ENCODE data around the gene IL1RAPL2. TPM values are rescaled to one million over a fixed set of nuclear protein-coding genes. Genes with fewer than 3 reads are reported as not detected.
"Not testable (repeated sequence)": the region's sequence is repeated elsewhere in the genome, so short reads cannot be mapped to it uniquely, and the experiment has no call there.

The IL1RAPL2 gene
- polyA plus RNA-seq, 1 of the 3 experiments (the other 2 are of a cell fraction): 0.13 TPM

GRCh38 chrX:105229146-105229545, 663.1 kb downstream of the IL1RAPL2 start:
- Histone ChIP-seq H3K4me3 (ENCODE audit: low read depth in 2 of 2, low read length in 1 of 2) (no peak overlapping the region), H3K36me3 (replicated peaks in 1 of 2; ENCODE audit: control insufficient read depth in 1 of 2, insufficient read depth in 2 of 2, low read length in 1 of 2) (no peaks in the 10 kb centered on the region), H3K9me2 (no peaks in the 10 kb centered on the region), H3K9ac (no peak overlapping the region), H3K4me1 (ENCODE audit: control insufficient read depth in 1 of 2, insufficient read depth in 2 of 2, low read depth in 1 of 2, low read length in 1 of 2) (no peaks in the 10 kb centered on the region), H3K9me3 (no peaks in the 10 kb centered on the region), H3K27ac (ENCODE audit: low read depth in 2 of 2, low read length in 1 of 2) (no peak overlapping the region), H4K20me1 (ENCODE audit: insufficient read depth) (no peaks in the 10 kb centered on the region), H2AFZ (ENCODE audit: low read depth) (no peak overlapping the region), H3F3A (replicated peaks; ENCODE audit: insufficient read depth) (no peaks in the 10 kb centered on the region), H3K4me2 (no peak overlapping the region), H3K79me2 (ENCODE audit: insufficient read depth) (no peaks in the 10 kb centered on the region), H3K27me3 (ENCODE audit: insufficient read depth) (peaks cover 12% of the 10 kb centered on the region)
- TF ChIP-seq RCOR1 (IDR thresholded peaks at IDR 0.05; ENCODE audit: low read length): no peak
- TF ChIP-seq EZH2phosphoT487 (IDR thresholded peaks at IDR 0.05; ENCODE audit: borderline replicate concordance, low read depth): no peak
- no peak for TF ChIP-seq MXI1 (IDR thresholded peaks at IDR 0.05; ENCODE audit: low read depth, low read length)
- no peak for TF ChIP-seq SIN3A (IDR thresholded peaks at IDR 0.05; ENCODE audit: borderline replicate concordance, low read depth, low read length)
- no peak for TF ChIP-seq FOXM1 (IDR thresholded peaks at IDR 0.05; ENCODE audit: low read depth)
- TF ChIP-seq YY1 (IDR thresholded peaks at IDR 0.05; ENCODE audit: low read depth): no peak
- TF ChIP-seq EP300 (IDR thresholded peaks at IDR 0.05; ENCODE audit: borderline replicate concordance in 1 of 2, low read depth in 1 of 2, low read length in 1 of 2): no peak
- TF ChIP-seq RAD21 (IDR thresholded peaks at IDR 0.05; ENCODE audit: low read length): no peak
- POLR2A ChIA-PET: no interaction called here
- 2% methylated on average over 3 of the region's 3 CpGs for WGBS (ENCODE audit: low lambda C conversion rate)
- CTCF ChIA-PET: interaction anchor here (2.3 kb wide), 1 partner anchor 39 kb away, joined by 6 read pairs; no protein-coding TSS in a partner anchor
- DNase-seq: no peak

- H3F3A ChIP-seq (replicated peaks; ENCODE audit: insufficient read depth); H3K9ac ChIP-seq; CTCF ChIA-PET; H3K4me1 ChIP-seq (ENCODE audit: control insufficient read depth in 1 of 2, insufficient read depth in 2 of 2, low read depth in 1 of 2, low read length in 1 of 2); H3K79me2 ChIP-seq (ENCODE audit: insufficient read depth); POLR2A ChIA-PET; H4K20me1 ChIP-seq (ENCODE audit: insufficient read depth); H3K4me3 ChIP-seq (ENCODE audit: low read depth in 2 of 2, low read length in 1 of 2); H3K36me3 ChIP-seq (replicated peaks in 1 of 2; ENCODE audit: control insufficient read depth in 1 of 2, insufficient read depth in 2 of 2, low read length in 1 of 2); H2AFZ ChIP-seq (ENCODE audit: low read depth); H3K27me3 ChIP-seq (ENCODE audit: insufficient read depth); H3K27ac ChIP-seq (ENCODE audit: low read depth in 2 of 2, low read length in 1 of 2); H3K4me2 ChIP-seq; H3K9me3 ChIP-seq; H3K9me2 ChIP-seq; DNase-seq: not testable (repeated sequence)
- WGBS (ENCODE audit: low lambda C conversion rate): 1% methylated on average over 3 of the region's 3 CpGs
These were observed 671.4 kb downstream of the IL1RAPL2 start for GRCh38 chrX:105237407-105237806.

- Histone ChIP-seq H3K4me3 (ENCODE audit: low read depth in 2 of 2, low read length in 1 of 2) (no peak overlapping the region), H3K27me3 (ENCODE audit: insufficient read depth) (no peaks in the 10 kb centered on the region), H3K4me2 (no peak overlapping the region), H3K9ac (no peak overlapping the region), H3F3A (replicated peaks; ENCODE audit: insufficient read depth) (no peaks in the 10 kb centered on the region), H3K4me1 (ENCODE audit: control insufficient read depth in 1 of 2, insufficient read depth in 2 of 2, low read depth in 1 of 2, low read length in 1 of 2) (no peaks in the 10 kb centered on the region), H4K20me1 (ENCODE audit: insufficient read depth) (no peaks in the 10 kb centered on the region), H3K36me3 (replicated peaks in 1 of 2; ENCODE audit: control insufficient read depth in 1 of 2, insufficient read depth in 2 of 2, low read length in 1 of 2) (no peaks in the 10 kb centered on the region), H3K27ac (ENCODE audit: low read depth in 2 of 2, low read length in 1 of 2) (no peak overlapping the region), H3K9me2 (no peaks in the 10 kb centered on the region), H2AFZ (ENCODE audit: low read depth) (no peak overlapping the region), H3K79me2 (ENCODE audit: insufficient read depth) (no peaks in the 10 kb centered on the region), H3K9me3 (no peaks in the 10 kb centered on the region)
- TF ChIP-seq REST (IDR thresholded peaks at IDR 0.05; ENCODE audit: low read depth, low read length) (no peak), ELF1 (IDR thresholded peaks at IDR 0.05) (no peak), MAX (IDR thresholded peaks at IDR 0.05; ENCODE audit: low read depth) (no peak)
- no peak for DNase-seq
- 4% methylated on average over 2 of the region's 2 CpGs for WGBS (ENCODE audit: low lambda C conversion rate)
- ChIA-PET CTCF (interaction anchor here (1.0 kb wide), 1 partner anchor 15 kb away, joined by 4 read pairs; no protein-coding TSS in a partner anchor), POLR2A (no interaction called here)
These were observed 675.1 kb downstream of the IL1RAPL2 start for GRCh38 chrX:105241056-105241455.

All from SK-N-SH (cell line).